K562 (cell line): ENCODE results near the gene KISS1R. TPM values are rescaled to one million over a fixed set of nuclear protein-coding genes. Genes with fewer than 3 reads are reported as not detected.

Experiments used
- ATAC-seq: fragments of 200-7000 bp; cut with Tn5 transposase; 3 replicates; pipeline ENCODE4 v1.9.1; 2020; ENCODE audit warnings: moderate library complexity
- BruUV-seq: library from RNA; stranded (reverse); fragments of 400-500 nt; replicated peaks from 2 replicates; lab custom pipeline; 2021; lab: Mats Ljungman, UMichigan
- CTCF ChIA-PET: fragments of 300-600 bp; formaldehyde crosslinking; extraction: SDS; loops from one replicate; lab custom pipeline; 2021; ENCODE audit warnings: low intra/inter-chr PET ratio; lab: Yijun Ruan, JAX
- POLR2A ChIA-PET: fragments of 300-600, 350-650 bp; sonication (Branson Sonifier 250); formaldehyde crosslinking; extraction: SDS; loops from one replicate; lab custom pipeline; 2021; ENCODE audit warnings: antibody characterized with exemption, inconsistent platforms; lab: Yijun Ruan, JAX
- DNase-seq, 4 experiments: peaks; one replicate each; pipeline versions ENCODE4 v3.0.0 to v3.0.0-alpha.2; 2011 to 2018; ENCODE audit warnings: low spot score in 3 of 4, mixed read lengths in 3 of 4; ENCODE audit errors: extremely low read depth in 1 of 4
- FAIRE-seq: peaks from 2 replicates; lab custom pipeline; 2011; peaks lifted over from hg19 to GRCh38; lab: Jason Lieb, UNC
- H2AFZ ChIP-seq: 2 replicates; pipeline ENCODE4 v1.6.0; 2011; ENCODE audit warnings: low read depth, low read length, control low read depth, inconsistent platforms
- H3K27ac ChIP-seq: fragments of 200-600 bp; 3 replicates; pipeline ENCODE4 v1.8.0; 2011; ENCODE audit warnings: low read depth, mild to moderate bottlenecking, control low read depth, inconsistent platforms, low read length, moderate library complexity, mixed read lengths; ENCODE audit errors: extremely low read depth
- H3K27me3 ChIP-seq, 2 experiments: fragments of 300-600 bp in 1 of 2; 2 replicates in 1 of 2; 3 replicates in 1 of 2; pipeline versions ENCODE4 v1.6.0 to v1.8.0; 2011; ENCODE audit warnings: inconsistent platforms in 2 of 2, low read length in 2 of 2, mild to moderate bottlenecking in 1 of 2, mixed read lengths in 1 of 2, moderate library complexity in 1 of 2; ENCODE audit not compliant: control insufficient read depth in 2 of 2, insufficient read depth in 2 of 2
- H3K36me3 ChIP-seq: fragments of 300-600 bp; 3 replicates; pipeline ENCODE4 v1.8.0; 2011; ENCODE audit warnings: mild to moderate bottlenecking, low read length, inconsistent platforms; ENCODE audit not compliant: control insufficient read depth, insufficient read depth
- H3K4me1 ChIP-seq, 2 experiments: fragments of 200-600 bp in 1 of 2; replicated peaks in 1 of 2; 2 replicates in 1 of 2; 3 replicates in 1 of 2; pipeline versions ENCODE4 v1.5.1 to v1.8.0; 2011; ENCODE audit warnings: inconsistent platforms in 2 of 2, low read length in 2 of 2, mild to moderate bottlenecking in 1 of 2, mixed read lengths in 1 of 2, moderate library complexity in 1 of 2; ENCODE audit not compliant: control insufficient read depth in 2 of 2, insufficient read depth in 2 of 2
- H3K4me2 ChIP-seq: 2 replicates; pipeline ENCODE4 v1.6.1; 2011; ENCODE audit warnings: low read length, control low read depth, inconsistent platforms, mixed read lengths; ENCODE audit not compliant: insufficient read depth
- H3K4me3 ChIP-seq: fragments of 200-600 bp; sonication (generic), shearing (Covaris generic); 2 replicates; pipeline ENCODE4 v1.5.1; 2016; ENCODE audit warnings: control low read depth, inconsistent platforms
- H3K79me2 ChIP-seq: fragments of 200-600 bp; 3 replicates; pipeline ENCODE4 v1.8.0; 2011; ENCODE audit warnings: low read length, inconsistent platforms; ENCODE audit not compliant: control insufficient read depth, insufficient read depth
- H3K9ac ChIP-seq, 2 experiments: 2 replicates each; pipeline versions ENCODE4 v1.6.0 to v1.6.1; 2011; ENCODE audit warnings: low read depth in 2 of 2, low read length in 2 of 2, control low read depth in 1 of 2, inconsistent platforms in 1 of 2, mild to moderate bottlenecking in 1 of 2, mixed read lengths in 1 of 2; ENCODE audit not compliant: insufficient read depth in 1 of 2
- H3K9me1 ChIP-seq: one replicate; pipeline ENCODE4 v1.6.0; 2011; ENCODE audit warnings: inconsistent platforms, mild to moderate bottlenecking, low read length, moderate library complexity; ENCODE audit not compliant: control insufficient read depth, insufficient read depth
- H3K9me3 ChIP-seq: replicated peaks from 2 replicates; pipeline ENCODE4 v1.5.1; 2011; ENCODE audit warnings: low read depth, low read length, inconsistent platforms; ENCODE audit not compliant: control insufficient read depth, insufficient read depth
- H4K20me1 ChIP-seq: replicated peaks from 2 replicates; pipeline ENCODE4 v1.6.1; 2011; ENCODE audit warnings: low read length, inconsistent platforms, mixed read lengths; ENCODE audit not compliant: control insufficient read depth, insufficient read depth
- CBFA2T3 ChIP-seq: fragments of 450-650 bp; IDR thresholded peaks from 2 replicates; pipeline ENCODE4 v1.6.1; 2017
- CBX3 ChIP-seq, 2 experiments: IDR thresholded peaks; 1 replicate in 1 of 2; 2 replicates in 1 of 2; pipeline ENCODE4 v1.6.1; 2012; ENCODE audit warnings: inconsistent platforms in 2 of 2, low read length in 2 of 2, borderline replicate concordance in 1 of 2, control low read depth in 1 of 2
- CREBBP ChIP-seq: IDR thresholded peaks from one replicate; pipeline ENCODE4 v1.6.1; 2012; ENCODE audit warnings: low read depth, mild to moderate bottlenecking, control low read depth, inconsistent platforms, low read length
- CTBP1 ChIP-seq: fragments of 450-650 bp; IDR thresholded peaks from 2 replicates; pipeline ENCODE4 v1.6.1; 2016; ENCODE audit warnings: borderline replicate concordance
- ESRRA ChIP-seq: fragments of 450-650 bp; IDR thresholded peaks from 2 replicates; pipeline ENCODE4 v1.6.1; 2014; ENCODE audit warnings: low read depth, mild to moderate bottlenecking, moderate library complexity, borderline replicate concordance
- HLTF ChIP-seq: fragments of 450-650 bp; IDR thresholded peaks from 2 replicates; pipeline ENCODE4 v1.6.1; 2016
- RBBP5 ChIP-seq: fragments of 200-600 bp; sonication (generic); IDR thresholded peaks from 2 replicates; pipeline ENCODE4 v1.6.1; 2012; ENCODE audit warnings: borderline replicate concordance, mild to moderate bottlenecking, low read length, control low read depth, inconsistent platforms; ENCODE audit not compliant: insufficient read depth, poor library complexity, severe bottlenecking
- ZNF589 ChIP-seq: fragments of 200-800 bp; sonication (Bioruptor generic); IDR thresholded peaks from 2 replicates; pipeline ENCODE4 v1.6.1; 2016; ENCODE audit warnings: low read depth, missing genetic modification characterization, missing compliant biosample characterization
- WGBS: fragments of 100-300 bp; shearing (Covaris generic); methylation state at CpG from one replicate; pipeline ENCODE4 v1.1.6; 2016; ENCODE audit warnings: low coverage, mixed read lengths; ENCODE audit not compliant: insufficient coverage; ENCODE audit errors: missing lambda C conversion rate; 5-methylcytosine and 5-hydroxymethylcytosine counted together
- in situ Hi-C: fragments of 300-500 bp; cut with MboI; formaldehyde crosslinking; loops from 4 replicates; pipeline ENCODE4 v1.15.0; 2018; ENCODE audit warnings: inconsistent platforms, mixed read lengths
- intact Hi-C: fragments of 100-400 bp; cut with micrococcal nuclease; formaldehyde crosslinking; loops from 2 replicates; pipeline ENCODE4 v1.14.2; 2022
- polyA plus RNA-seq, 8 experiments: library from polyadenylated mRNA; depleted of rRNA in 4 of 8; stranded (reverse) in 5 of 8; unstranded in 3 of 8; fragments of >200 nt; fragmentation: Nextera tagmentation in 2 of 8; fragmentation: Illumina TruSeq in 1 of 8; extraction: Ambion mirVana in 2 of 8; extraction: Trizol in 1 of 8; gene quantifications; 2 replicates each; pipeline versions ENCODE4 v1.2.1 to v1.2.3, GENCODE V29; 2011 to 2014; ENCODE audit warnings: inconsistent platforms in 1 of 8, missing spikeins in 1 of 8
- total RNA-seq, 7 experiments: library from RNA; depleted of rRNA in 6 of 7; stranded (reverse); fragments of >200 nt in 6 of 7; fragmentation: Illumina TruSeq in 2 of 7; extraction: Trizol in 2 of 7; gene quantifications; 2 replicates each; pipeline versions ENCODE4 v1.2.1 to v1.2.3, GENCODE V29; 2011 to 2021; ENCODE audit warnings: low replicate concordance in 1 of 7
- TF ChIP-seq, protein P1 (sequence below), 2 experiments: fragments of 450-650 bp; formaldehyde crosslinking in 1 of 2; IDR thresholded peaks; 2 replicates each; pipeline versions ENCODE4 v1.4.0 to v1.6.1; 2014 to 2020; ENCODE audit warnings: mild to moderate bottlenecking in 2 of 2, borderline replicate concordance in 1 of 2, low read depth in 1 of 2
- TF ChIP-seq, protein P2 (sequence below), 2 experiments: fragments of 250-450 bp in 1 of 2; fragments of 450-650 bp in 1 of 2; sonication (Bioruptor Pico) in 1 of 2; IDR thresholded peaks; 2 replicates each; pipeline versions ENCODE4 v1.6.1 to v1.8.0; 2016 to 2021; ENCODE audit warnings: mild to moderate bottlenecking in 2 of 2, moderate library complexity in 2 of 2, missing compliant biosample characterization in 1 of 2, missing genetic modification characterization in 1 of 2

The KISS1R gene
- total and polyA plus RNA-seq, 9 of the 15 experiments (the other 6 are each of a cell fraction or from before 2014, with no cell fraction given): 0.37 to 39.4 (median 2.0) TPM

DNA sequence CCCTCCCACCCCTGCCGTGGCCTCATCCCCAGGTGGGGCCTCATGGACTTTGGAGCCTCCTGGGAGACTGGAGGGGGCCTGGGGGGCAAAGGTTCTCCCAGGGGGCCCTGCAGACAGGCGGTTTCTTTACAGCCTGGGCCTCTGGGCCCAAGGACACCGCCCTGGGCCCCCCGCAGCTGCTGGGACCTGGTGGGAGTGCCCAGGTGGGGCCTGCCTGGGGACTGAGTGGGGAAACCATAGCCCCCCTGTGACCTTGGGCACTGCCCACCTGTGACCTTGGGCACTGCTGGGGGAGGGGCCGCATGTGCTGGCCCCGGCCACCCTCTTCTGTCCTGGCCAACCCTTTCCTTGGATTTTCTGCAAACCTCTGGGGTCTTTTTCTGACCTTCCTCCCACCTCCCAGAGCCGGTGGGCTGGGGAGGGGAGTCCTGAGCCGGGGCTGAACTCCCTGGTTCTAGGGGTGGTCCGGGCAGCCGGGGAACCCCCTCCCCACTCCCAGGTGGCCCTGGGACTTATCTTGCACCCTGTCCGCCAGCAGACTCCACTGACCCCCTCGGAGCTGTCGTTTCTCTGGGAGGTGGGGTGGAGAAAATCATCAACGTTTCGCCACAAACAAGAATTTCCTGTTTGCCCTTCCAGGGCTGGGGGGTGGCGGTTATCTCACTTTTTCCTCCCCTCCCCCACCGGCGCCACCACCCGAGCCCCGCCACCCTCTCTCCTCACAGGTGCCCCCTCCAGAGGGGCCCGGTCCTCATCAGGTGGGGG, 35.7 kb downstream of the KISS1R start:
- no peaks in the 10 kb centered on the region for H3K27me3 ChIP-seq
- BruUV-seq: TSS peak; percentile 89
- 4% methylated on average over 15 of the region's 21 CpGs for WGBS
- H3K4me1 ChIP-seq: peaks cover 51 to 88% of the 10 kb centered on the region in 2 experiments
- intact Hi-C loops (no loop called here), in situ Hi-C loops (no loop called here)
- H3K9ac ChIP-seq: peak overlapping the region; percentile 76 to 83
- peak overlapping the region; percentile 28 for H3K4me3 ChIP-seq
- ChIA-PET CTCF (interaction anchor here (0.6 kb wide), 1 partner anchor 34 kb away, joined by 3 read pairs; no protein-coding TSS in a partner anchor), POLR2A (interaction anchor here (1.1 to 1.3 kb wide), 3 partner anchors 9 to 11 kb away, joined by 4 to 8 read pairs (median 4); no protein-coding TSS in a partner anchor)
- H3K27ac ChIP-seq: peak overlapping the region; percentile 96
- peaks cover 85% of the 10 kb centered on the region for H3K79me2 ChIP-seq
- no peaks in the 10 kb centered on the region for H3K9me3 ChIP-seq
- ATAC-seq (peak; percentile 57), DNase-seq (peak; percentile 54 to 81 (median 80)), FAIRE-seq (peak; percentile 94)
- peak overlapping the region; percentile 73 for H3K4me2 ChIP-seq
- peaks cover 20% of the 10 kb centered on the region; the same call in 1 of the 3 replicates for H3K36me3 ChIP-seq
- no peaks in the 10 kb centered on the region for H3K9me1 ChIP-seq
- no peak overlapping the region for H2AFZ ChIP-seq
- H4K20me1 ChIP-seq: no peaks in the 10 kb centered on the region
- TF ChIP-seq ESRRA: peak; percentile 96
- TF ChIP-seq, protein P1, sequence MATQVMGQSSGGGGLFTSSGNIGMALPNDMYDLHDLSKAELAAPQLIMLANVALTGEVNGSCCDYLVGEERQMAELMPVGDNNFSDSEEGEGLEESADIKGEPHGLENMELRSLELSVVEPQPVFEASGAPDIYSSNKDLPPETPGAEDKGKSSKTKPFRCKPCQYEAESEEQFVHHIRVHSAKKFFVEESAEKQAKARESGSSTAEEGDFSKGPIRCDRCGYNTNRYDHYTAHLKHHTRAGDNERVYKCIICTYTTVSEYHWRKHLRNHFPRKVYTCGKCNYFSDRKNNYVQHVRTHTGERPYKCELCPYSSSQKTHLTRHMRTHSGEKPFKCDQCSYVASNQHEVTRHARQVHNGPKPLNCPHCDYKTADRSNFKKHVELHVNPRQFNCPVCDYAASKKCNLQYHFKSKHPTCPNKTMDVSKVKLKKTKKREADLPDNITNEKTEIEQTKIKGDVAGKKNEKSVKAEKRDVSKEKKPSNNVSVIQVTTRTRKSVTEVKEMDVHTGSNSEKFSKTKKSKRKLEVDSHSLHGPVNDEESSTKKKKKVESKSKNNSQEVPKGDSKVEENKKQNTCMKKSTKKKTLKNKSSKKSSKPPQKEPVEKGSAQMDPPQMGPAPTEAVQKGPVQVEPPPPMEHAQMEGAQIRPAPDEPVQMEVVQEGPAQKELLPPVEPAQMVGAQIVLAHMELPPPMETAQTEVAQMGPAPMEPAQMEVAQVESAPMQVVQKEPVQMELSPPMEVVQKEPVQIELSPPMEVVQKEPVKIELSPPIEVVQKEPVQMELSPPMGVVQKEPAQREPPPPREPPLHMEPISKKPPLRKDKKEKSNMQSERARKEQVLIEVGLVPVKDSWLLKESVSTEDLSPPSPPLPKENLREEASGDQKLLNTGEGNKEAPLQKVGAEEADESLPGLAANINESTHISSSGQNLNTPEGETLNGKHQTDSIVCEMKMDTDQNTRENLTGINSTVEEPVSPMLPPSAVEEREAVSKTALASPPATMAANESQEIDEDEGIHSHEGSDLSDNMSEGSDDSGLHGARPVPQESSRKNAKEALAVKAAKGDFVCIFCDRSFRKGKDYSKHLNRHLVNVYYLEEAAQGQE (IDR thresholded peaks at IDR 0.05; ENCODE audit: borderline replicate concordance): no peak
- TF ChIP-seq, protein P1 (CRISPR knock-in tag; IDR thresholded peaks at IDR 0.05; ENCODE audit: low read depth): 0 out of 2 replicates have a peak, but pooled peaks have one; percentile 54
- peak; percentile 12; the same call in 1 of the 2 replicates for TF ChIP-seq CTBP1
- peak; percentile 25; the same call in 1 of the 2 replicates for TF ChIP-seq CBFA2T3
- TF ChIP-seq RBBP5: peak; percentile 17
- TF ChIP-seq ZNF589 (CRISPR knock-in tag): peak; percentile 6; the same call in 1 of the 2 replicates
- TF ChIP-seq HLTF: no peak
- TF ChIP-seq, protein P2, sequence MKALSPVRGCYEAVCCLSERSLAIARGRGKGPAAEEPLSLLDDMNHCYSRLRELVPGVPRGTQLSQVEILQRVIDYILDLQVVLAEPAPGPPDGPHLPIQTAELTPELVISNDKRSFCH (CRISPR knock-in tag; IDR thresholded peaks at IDR 0.05): no peak
- TF ChIP-seq, protein P2 (tag; IDR thresholded peaks at IDR 0.05): peak; percentile 55; the same call in 1 of the 2 replicates
- TF ChIP-seq CREBBP: no peak
- no peak for TF ChIP-seq CBX3 (IDR thresholded peaks at IDR 0.05; ENCODE audit: borderline replicate concordance in 1 of 2, low read length in 2 of 2)
